ENCODE results near the gene BPIFB2.

- TF ChIP-seq GATA3 (IDR thresholded peaks at IDR 0.05; ENCODE audit: low read depth, low read length), result no peak
- no peak for TF ChIP-seq GATA2 (IDR thresholded peaks at IDR 0.05; ENCODE audit: low read depth, low read length)
Measured at GRCh38 chr20:32987044-32987825, 20.3 kb upstream of the BPIFB2 start.
